Right lobe of liver (tissue), 4 donors: Measurements from ENCODE around the gene FADS3.

Experiments used
- CTCF ChIP-seq, 4 donors: fragments of 200-600 bp in 3 of 4; fragments of 450-650 bp in 1 of 4; IDR thresholded peaks; one replicate each; pipeline versions ENCODE4 v1.5.1 to v1.8.0; 2016 to 2022; ENCODE audit warnings: antibody characterized with exemption in 4 of 4, mild to moderate bottlenecking in 2 of 4
- POLR2A ChIP-seq: fragments of 450-650 bp; IDR thresholded peaks from one replicate; pipeline ENCODE4 v1.6.1; 2017; ENCODE audit warnings: antibody characterized with exemption, mild to moderate bottlenecking
- donor health status: DM: no; HTN: no; CAD: no.
- donor health status: DM: no; HTN: no; CAD: no.
- donor health status: DM: no; HTN: yes; CAD: no.

DNA sequence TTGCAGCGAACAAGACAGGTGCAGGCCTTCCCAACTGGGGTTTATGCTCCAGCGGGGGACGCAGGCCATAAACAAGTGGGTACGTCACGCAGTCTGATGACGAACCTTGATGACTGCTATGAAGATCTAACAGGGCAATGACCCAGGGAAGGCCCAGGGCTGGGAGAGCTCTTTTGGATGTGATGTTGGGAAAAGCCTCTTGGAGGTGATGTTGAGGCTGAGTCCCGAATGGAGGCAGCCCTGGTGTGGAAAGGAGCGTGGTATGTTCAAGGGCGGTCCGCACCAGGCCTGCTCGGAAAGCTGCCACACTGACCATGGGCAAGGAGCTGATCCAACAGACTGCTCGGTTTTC, 57.4 kb downstream of the FADS3 start:
- no peak for TF ChIP-seq POLR2A
- no peak for TF ChIP-seq CTCF (IDR thresholded peaks at IDR 0.05)
